Body of pancreas (tissue), 4 donors: ENCODE results near the gene ENPP4. TPM values are rescaled to one million over a fixed set of nuclear protein-coding genes. Genes with fewer than 3 reads are reported as not detected.
"Not testable (repeated sequence)": the region's sequence is repeated elsewhere in the genome, so short reads cannot be mapped to it uniquely, and the experiment has no call there.

Experiments used
- ATAC-seq: fragments of 150-250 bp; one replicate; pipeline ENCODE4 v1.9.1; 2016
- DNase-seq, 4 donors: peaks; one replicate each; pipeline ENCODE4 v3.0.0-alpha.2; 2019
- H3K27ac ChIP-seq, 4 donors: fragments of 200-600 bp; sonication (generic); 1 replicate in 3 of 4; 2 replicates in 1 of 4; pipeline versions ENCODE4 v1.5.1 to v1.6.1; 2016 to 2019; ENCODE audit warnings: mild to moderate bottlenecking in 1 of 4, mixed read lengths in 1 of 4, moderate library complexity in 1 of 4
- H3K27me3 ChIP-seq, 2 donors: fragments of 200-600 bp; sonication (generic); one replicate each; pipeline ENCODE4 v1.6.0; 2016; ENCODE audit warnings: mild to moderate bottlenecking in 1 of 2
- H3K36me3 ChIP-seq, 2 donors: fragments of 200-600 bp; sonication (generic); replicated peaks in 1 of 2; 2 replicates each; pipeline ENCODE4 v1.5.1; 2016; ENCODE audit warnings: low read depth in 2 of 2; ENCODE audit not compliant: insufficient read depth in 1 of 2
- H3K4me1 ChIP-seq: fragments of 200-600 bp; sonication (generic); one replicate; pipeline ENCODE4 v1.6.0; 2016
- H3K4me3 ChIP-seq, 2 donors: fragments of 200-600 bp; sonication (generic); 1 replicate in 1 of 2; 2 replicates in 1 of 2; pipeline ENCODE4 v1.5.1; 2016 to 2019
- H3K9me3 ChIP-seq, 3 donors: fragments of 200-600 bp; sonication (generic); 1 replicate in 2 of 3; 2 replicates in 1 of 3; pipeline ENCODE4 v1.5.1; 2016
- POLR2A ChIP-seq, 3 donors: fragments of 450-650 bp; IDR thresholded peaks; one replicate each; pipeline ENCODE4 v1.6.1; 2016; ENCODE audit warnings: antibody characterized with exemption in 3 of 3, mild to moderate bottlenecking in 2 of 3
- WGBS, 2 donors: methylation state at CpG; one replicate each; pipeline ENCODE4 v1.1.5; 2017; 5-methylcytosine and 5-hydroxymethylcytosine counted together
- intact Hi-C: fragments of 100-400 bp; cut with DNase I; formaldehyde crosslinking; loops from one replicate; pipeline ENCODE4 v1.15.1; 2023
- total RNA-seq, 2 donors: library from RNA; depleted of rRNA; stranded (reverse); fragments of >200 nt; gene quantifications; one replicate each; pipeline ENCODE4 v1.1.0, GENCODE V29; 2016
- TF ChIP-seq, protein P1 (sequence below), 7 experiments: fragments of 450-650 bp in 4 of 7; fragments of 200-600 bp in 3 of 7; sonication (generic) in 3 of 7; IDR thresholded peaks; one replicate each; pipeline ENCODE4 v1.5.1; 2016 to 2019; ENCODE audit warnings: antibody characterized with exemption in 7 of 7

ENPP4 gene
- total RNA-seq, 2 donors from 2014 or later: 5.9 to 9.9 TPM

DNA sequence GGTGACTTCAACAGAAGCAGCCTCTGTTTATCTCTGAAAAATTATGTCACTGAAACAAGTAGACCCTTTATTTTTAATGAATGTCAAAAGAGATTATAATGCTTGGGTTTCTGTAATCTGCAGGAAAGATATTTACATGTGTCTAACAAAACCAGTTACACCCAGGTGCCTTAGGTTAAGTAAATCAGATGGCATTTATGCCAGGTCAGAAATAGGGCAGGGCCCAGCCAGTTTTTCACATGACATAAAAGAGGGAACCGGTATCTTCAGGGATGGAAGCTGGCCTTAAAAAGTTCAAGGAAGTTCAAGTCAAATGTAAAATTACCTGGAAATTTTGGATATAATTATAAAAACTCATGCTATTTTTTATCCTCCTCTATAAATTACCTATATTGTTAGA, 14.2 kb upstream of the ENPP4 start:
- H3K4me1 ChIP-seq: no peaks in the 10 kb centered on the region

DNA sequence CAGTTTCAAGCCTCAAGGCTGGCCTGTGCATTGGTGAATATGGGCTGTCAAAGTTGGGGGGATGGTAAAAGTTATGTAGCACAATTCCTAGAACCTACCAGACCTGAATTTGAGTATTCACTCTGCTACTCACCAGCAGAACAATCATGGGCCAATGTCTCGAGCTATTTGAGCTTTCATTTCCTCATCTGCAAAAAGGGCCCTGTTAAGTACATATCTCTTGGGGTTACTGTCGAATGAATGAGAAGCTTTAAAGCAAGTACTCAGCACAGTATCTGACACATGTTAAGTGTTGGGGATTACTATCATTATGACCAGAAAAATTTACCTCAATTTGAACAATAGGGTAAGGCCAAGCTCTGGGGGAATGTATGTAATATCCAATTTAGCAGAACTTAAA, 13.5 kb upstream of the ENPP4 start:
- WGBS, 2 donors: 77 to 89% methylated on average over 2 of the region's 2 CpGs
- no peak for TF ChIP-seq POLR2A (IDR thresholded peaks at IDR 0.05)
- TF ChIP-seq, protein P1, sequence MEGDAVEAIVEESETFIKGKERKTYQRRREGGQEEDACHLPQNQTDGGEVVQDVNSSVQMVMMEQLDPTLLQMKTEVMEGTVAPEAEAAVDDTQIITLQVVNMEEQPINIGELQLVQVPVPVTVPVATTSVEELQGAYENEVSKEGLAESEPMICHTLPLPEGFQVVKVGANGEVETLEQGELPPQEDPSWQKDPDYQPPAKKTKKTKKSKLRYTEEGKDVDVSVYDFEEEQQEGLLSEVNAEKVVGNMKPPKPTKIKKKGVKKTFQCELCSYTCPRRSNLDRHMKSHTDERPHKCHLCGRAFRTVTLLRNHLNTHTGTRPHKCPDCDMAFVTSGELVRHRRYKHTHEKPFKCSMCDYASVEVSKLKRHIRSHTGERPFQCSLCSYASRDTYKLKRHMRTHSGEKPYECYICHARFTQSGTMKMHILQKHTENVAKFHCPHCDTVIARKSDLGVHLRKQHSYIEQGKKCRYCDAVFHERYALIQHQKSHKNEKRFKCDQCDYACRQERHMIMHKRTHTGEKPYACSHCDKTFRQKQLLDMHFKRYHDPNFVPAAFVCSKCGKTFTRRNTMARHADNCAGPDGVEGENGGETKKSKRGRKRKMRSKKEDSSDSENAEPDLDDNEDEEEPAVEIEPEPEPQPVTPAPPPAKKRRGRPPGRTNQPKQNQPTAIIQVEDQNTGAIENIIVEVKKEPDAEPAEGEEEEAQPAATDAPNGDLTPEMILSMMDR (IDR thresholded peaks at IDR 0.05): no peak
- Histone ChIP-seq H3K27me3 (no peaks in the 10 kb centered on the region), H3K36me3 (no peaks in the 10 kb centered on the region), H3K9me3 (no peaks in the 10 kb centered on the region), H3K4me3 (no peak overlapping the region), H3K4me1 (no peaks in the 10 kb centered on the region), H3K27ac (no peak overlapping the region)
- ATAC-seq (no peak), DNase-seq (no peak)
- intact Hi-C loops: no loop called here

More for the DNA sequence above, 14.2 kb upstream of the ENPP4 start:
- Histone ChIP-seq H3K9me3 (no peaks in the 10 kb centered on the region), H3K27me3 (no peaks in the 10 kb centered on the region), H3K27ac (no peak overlapping the region), H3K36me3 (no peaks in the 10 kb centered on the region), H3K4me3 (no peak overlapping the region)
- intact Hi-C loops: no loop called here
- ATAC-seq (no peak), DNase-seq (no peak)
- TF ChIP-seq, protein P1 (IDR thresholded peaks at IDR 0.05): no peak
- TF ChIP-seq POLR2A (IDR thresholded peaks at IDR 0.05): no peak
- WGBS, 2 donors: 64 to 71% methylated on average over 1 of the region's 1 CpG

- TF ChIP-seq POLR2A (IDR thresholded peaks at IDR 0.05): no peak
- TF ChIP-seq, protein P1 (IDR thresholded peaks at IDR 0.05): no peak
- intact Hi-C loops: no loop called here
- no peaks in the 10 kb centered on the region for H3K9me3 ChIP-seq
- DNase-seq: no peak
- 88 to 90% methylated on average over 1 of the region's 1 CpG for WGBS, 2 donors
- H3K4me1 ChIP-seq: no peaks in the 10 kb centered on the region
- H3K4me3 ChIP-seq: no peak overlapping the region
- ATAC-seq: no peak
- no peaks in the 10 kb centered on the region for H3K27me3 ChIP-seq
- H3K36me3 ChIP-seq: no peaks in the 10 kb centered on the region
- no peak overlapping the region for H3K27ac ChIP-seq
Observed at GRCh38 chr6:46118157-46118556, 11.6 kb upstream of the ENPP4 start.

DNA sequence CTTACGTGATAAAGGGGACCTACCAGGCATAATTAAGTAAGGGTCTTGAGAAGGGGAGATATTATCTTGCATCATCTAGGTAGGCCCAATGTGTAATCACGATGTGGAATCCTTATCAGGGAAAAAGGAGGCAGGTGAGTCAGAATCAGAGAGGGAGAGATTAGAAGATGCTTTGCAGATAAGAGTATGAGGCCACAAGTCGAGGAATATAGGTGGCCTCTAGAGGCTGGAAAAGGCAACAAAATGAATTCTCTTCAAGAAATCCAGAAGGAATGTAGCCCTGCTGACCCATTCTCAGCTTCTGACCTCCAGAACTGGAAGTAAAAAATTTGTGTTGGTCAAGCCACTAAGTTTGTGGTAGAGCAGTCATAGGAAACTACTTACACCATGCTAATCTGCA, 11.0 kb upstream of the ENPP4 start:
- H3K4me1 ChIP-seq: no peaks in the 10 kb centered on the region
- TF ChIP-seq, protein P1 (IDR thresholded peaks at IDR 0.05): no peak
- no peak for TF ChIP-seq POLR2A (IDR thresholded peaks at IDR 0.05)
- DNase-seq (no peak), ATAC-seq (no peak)
- WGBS, 2 donors: 87 to 94% methylated on average over 3 of the region's 3 CpGs
- no peaks in the 10 kb centered on the region for H3K27me3 ChIP-seq
- no peaks in the 10 kb centered on the region for H3K9me3 ChIP-seq
- no peak overlapping the region for H3K4me3 ChIP-seq
- intact Hi-C loops: no loop called here
- no peak overlapping the region for H3K27ac ChIP-seq
- H3K36me3 ChIP-seq: no peaks in the 10 kb centered on the region

DNA sequence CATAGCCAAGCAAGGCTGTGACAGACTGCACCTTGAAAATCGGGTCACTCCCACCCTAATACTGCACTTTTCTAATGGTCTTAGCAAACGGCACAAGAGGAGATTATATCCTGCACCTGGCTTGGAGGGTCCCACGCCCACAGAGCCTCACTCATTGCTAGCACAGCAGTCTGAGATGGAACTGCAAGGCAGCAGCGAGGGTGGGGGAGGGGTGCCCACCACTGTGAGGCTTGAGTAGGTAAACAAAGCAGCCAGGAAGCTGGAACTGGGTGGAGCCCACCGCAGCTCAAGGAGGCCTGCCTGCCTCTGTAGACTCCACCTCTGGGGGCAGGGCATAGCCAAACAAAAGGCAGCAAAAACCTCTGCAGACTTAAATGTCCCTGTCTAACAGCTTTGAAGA, 10.1 kb upstream of the ENPP4 start:
- H3K36me3 ChIP-seq, intact Hi-C loops, H3K27me3 ChIP-seq, H3K4me1 ChIP-seq, H3K4me3 ChIP-seq, DNase-seq, H3K27ac ChIP-seq, H3K9me3 ChIP-seq, ATAC-seq: not testable (repeated sequence)
- WGBS, 2 donors: 50 to 72% methylated on average over 1 to 5 of the region's 5 CpGs
